K562 (cell line): ENCODE data around the gene MED20. TPM values are rescaled to one million over a fixed set of nuclear protein-coding genes. Genes with fewer than 3 reads are reported as not detected.

Experiments used
- ATAC-seq: fragments of 200-7000 bp; cut with Tn5 transposase; 3 replicates; pipeline ENCODE4 v1.9.1; 2020; ENCODE audit warnings: moderate library complexity
- BruUV-seq: library from RNA; stranded (reverse); fragments of 400-500 nt; replicated peaks from 2 replicates; lab custom pipeline; 2021; lab: Mats Ljungman, UMichigan
- CTCF ChIA-PET: fragments of 300-600 bp; formaldehyde crosslinking; extraction: SDS; loops from one replicate; lab custom pipeline; 2021; ENCODE audit warnings: low intra/inter-chr PET ratio; lab: Yijun Ruan, JAX
- POLR2A ChIA-PET: fragments of 300-600, 350-650 bp; sonication (Branson Sonifier 250); formaldehyde crosslinking; extraction: SDS; loops from one replicate; lab custom pipeline; 2021; ENCODE audit warnings: antibody characterized with exemption, inconsistent platforms; lab: Yijun Ruan, JAX
- DNase-seq, 4 experiments: peaks; one replicate each; pipeline versions ENCODE4 v3.0.0 to v3.0.0-alpha.2; 2011 to 2018; ENCODE audit warnings: low spot score in 3 of 4, mixed read lengths in 3 of 4; ENCODE audit errors: extremely low read depth in 1 of 4
- FAIRE-seq: peaks from 2 replicates; lab custom pipeline; 2011; peaks lifted over from hg19 to GRCh38; lab: Jason Lieb, UNC
- H2AFZ ChIP-seq: 2 replicates; pipeline ENCODE4 v1.6.0; 2011; ENCODE audit warnings: low read depth, low read length, control low read depth, inconsistent platforms
- H3K27ac ChIP-seq: fragments of 200-600 bp; 3 replicates; pipeline ENCODE4 v1.8.0; 2011; ENCODE audit warnings: low read depth, mild to moderate bottlenecking, control low read depth, inconsistent platforms, low read length, moderate library complexity, mixed read lengths; ENCODE audit errors: extremely low read depth
- H3K27me3 ChIP-seq, 2 experiments: fragments of 300-600 bp in 1 of 2; 2 replicates in 1 of 2; 3 replicates in 1 of 2; pipeline versions ENCODE4 v1.6.0 to v1.8.0; 2011; ENCODE audit warnings: inconsistent platforms in 2 of 2, low read length in 2 of 2, mild to moderate bottlenecking in 1 of 2, mixed read lengths in 1 of 2, moderate library complexity in 1 of 2; ENCODE audit not compliant: control insufficient read depth in 2 of 2, insufficient read depth in 2 of 2
- H3K36me3 ChIP-seq: fragments of 300-600 bp; 3 replicates; pipeline ENCODE4 v1.8.0; 2011; ENCODE audit warnings: mild to moderate bottlenecking, low read length, inconsistent platforms; ENCODE audit not compliant: control insufficient read depth, insufficient read depth
- H3K4me1 ChIP-seq, 2 experiments: fragments of 200-600 bp in 1 of 2; replicated peaks in 1 of 2; 2 replicates in 1 of 2; 3 replicates in 1 of 2; pipeline versions ENCODE4 v1.5.1 to v1.8.0; 2011; ENCODE audit warnings: inconsistent platforms in 2 of 2, low read length in 2 of 2, mild to moderate bottlenecking in 1 of 2, mixed read lengths in 1 of 2, moderate library complexity in 1 of 2; ENCODE audit not compliant: control insufficient read depth in 2 of 2, insufficient read depth in 2 of 2
- H3K4me2 ChIP-seq: 2 replicates; pipeline ENCODE4 v1.6.1; 2011; ENCODE audit warnings: low read length, control low read depth, inconsistent platforms, mixed read lengths; ENCODE audit not compliant: insufficient read depth
- H3K4me3 ChIP-seq: fragments of 200-600 bp; sonication (generic), shearing (Covaris generic); 2 replicates; pipeline ENCODE4 v1.5.1; 2016; ENCODE audit warnings: control low read depth, inconsistent platforms
- H3K79me2 ChIP-seq: fragments of 200-600 bp; 3 replicates; pipeline ENCODE4 v1.8.0; 2011; ENCODE audit warnings: low read length, inconsistent platforms; ENCODE audit not compliant: control insufficient read depth, insufficient read depth
- H3K9ac ChIP-seq, 2 experiments: 2 replicates each; pipeline versions ENCODE4 v1.6.0 to v1.6.1; 2011; ENCODE audit warnings: low read depth in 2 of 2, low read length in 2 of 2, control low read depth in 1 of 2, inconsistent platforms in 1 of 2, mild to moderate bottlenecking in 1 of 2, mixed read lengths in 1 of 2; ENCODE audit not compliant: insufficient read depth in 1 of 2
- H3K9me1 ChIP-seq: one replicate; pipeline ENCODE4 v1.6.0; 2011; ENCODE audit warnings: inconsistent platforms, mild to moderate bottlenecking, low read length, moderate library complexity; ENCODE audit not compliant: control insufficient read depth, insufficient read depth
- H3K9me3 ChIP-seq: replicated peaks from 2 replicates; pipeline ENCODE4 v1.5.1; 2011; ENCODE audit warnings: low read depth, low read length, inconsistent platforms; ENCODE audit not compliant: control insufficient read depth, insufficient read depth
- H4K20me1 ChIP-seq: replicated peaks from 2 replicates; pipeline ENCODE4 v1.6.1; 2011; ENCODE audit warnings: low read length, inconsistent platforms, mixed read lengths; ENCODE audit not compliant: control insufficient read depth, insufficient read depth
- ARID1B ChIP-seq: fragments of 450-650 bp; IDR thresholded peaks from 2 replicates; pipeline ENCODE4 v1.6.1; 2016; ENCODE audit warnings: antibody characterized with exemption, mild to moderate bottlenecking, inconsistent platforms
- CBFA2T2 ChIP-seq: fragments of 450-650 bp; conservative IDR thresholded peaks from 2 replicates; pipeline ENCODE4 v1.6.1; 2017; ENCODE audit warnings: mild to moderate bottlenecking
- CBFA2T3 ChIP-seq: fragments of 450-650 bp; IDR thresholded peaks from 2 replicates; pipeline ENCODE4 v1.6.1; 2017
- CBX2 ChIP-seq: fragments of 200-600 bp; sonication (generic); IDR thresholded peaks from one replicate; pipeline ENCODE4 v1.6.1; 2012; ENCODE audit warnings: mild to moderate bottlenecking, low read length, inconsistent platforms; ENCODE audit not compliant: insufficient read depth, poor library complexity, severe bottlenecking
- DPF2 ChIP-seq: fragments of 450-650 bp; IDR thresholded peaks from 2 replicates; pipeline ENCODE4 v1.6.1; 2016
- EP300 ChIP-seq: IDR thresholded peaks from 2 replicates; pipeline ENCODE4 v1.6.1; 2012; ENCODE audit warnings: low read length, improper control_type of control experiment
- MEF2A ChIP-seq: IDR thresholded peaks from 2 replicates; pipeline ENCODE4 v1.6.1; 2011; ENCODE audit warnings: low read depth, mild to moderate bottlenecking, low read length, moderate library complexity; ENCODE audit not compliant: control insufficient read depth
- MEF2D ChIP-seq: conservative IDR thresholded peaks from 2 replicates; pipeline ENCODE4 v1.6.1; 2016; ENCODE audit warnings: low read depth, missing genetic modification characterization, missing compliant biosample characterization
- MTA2 ChIP-seq: fragments of 450-650 bp; IDR thresholded peaks from 2 replicates; pipeline ENCODE4 v1.6.1; 2016; ENCODE audit warnings: low read depth
- NCOR1 ChIP-seq: fragments of 450-650 bp; IDR thresholded peaks from 2 replicates; pipeline ENCODE4 v1.6.1; 2016; ENCODE audit warnings: mild to moderate bottlenecking, moderate library complexity
- POLR2AphosphoS5 ChIP-seq: IDR thresholded peaks from 2 replicates; pipeline ENCODE4 v1.6.1; 2011; ENCODE audit warnings: mild to moderate bottlenecking, low read depth, low read length, moderate library complexity; ENCODE audit not compliant: control insufficient read depth, insufficient read depth
- SMARCA4 ChIP-seq: fragments of 450-650 bp; IDR thresholded peaks from 2 replicates; pipeline ENCODE4 v1.6.1; 2016
- STAT5B ChIP-seq: fragments of 250-450 bp; sonication (Bioruptor Pico); IDR thresholded peaks from 2 replicates; pipeline ENCODE4 v1.8.0; 2021; ENCODE audit warnings: mild to moderate bottlenecking, inconsistent platforms
- TAL1 ChIP-seq: fragments of 450-650 bp; IDR thresholded peaks from 2 replicates; pipeline ENCODE4 v1.6.1; 2016; ENCODE audit warnings: mild to moderate bottlenecking
- TBL1XR1 ChIP-seq, 2 experiments: IDR thresholded peaks; 2 replicates each; pipeline ENCODE4 v1.6.1; 2012; ENCODE audit warnings: improper control_type of control experiment in 2 of 2, low read length in 2 of 2, mild to moderate bottlenecking in 1 of 2
- TCF3 ChIP-seq: sonication (generic); formaldehyde crosslinking; IDR thresholded peaks from 2 replicates; pipeline ENCODE4 v1.4.0; 2020; ENCODE audit warnings: mild to moderate bottlenecking, missing genetic modification reagents
- ZBTB17 ChIP-seq: fragments of 450-650 bp; formaldehyde crosslinking; IDR thresholded peaks from 2 replicates; pipeline ENCODE4 v1.4.0; 2020; ENCODE audit warnings: mild to moderate bottlenecking
- ZKSCAN8 ChIP-seq: fragments of 200-800 bp; sonication (Bioruptor generic); IDR thresholded peaks from 2 replicates; pipeline ENCODE4 v1.6.1; 2016; ENCODE audit warnings: missing genetic modification characterization, missing compliant biosample characterization
- ZNF140 ChIP-seq: fragments of 250-450 bp; sonication (Bioruptor Pico); IDR thresholded peaks from 2 replicates; pipeline ENCODE4 v1.8.0; 2021; ENCODE audit warnings: moderate library complexity, mild to moderate bottlenecking, inconsistent platforms
- ZNF695 ChIP-seq: fragments of 450-650 bp; formaldehyde crosslinking; IDR thresholded peaks from 2 replicates; pipeline ENCODE4 v1.4.0; 2020; ENCODE audit warnings: mild to moderate bottlenecking, moderate library complexity
- ZNF778 ChIP-seq: fragments of 450-650 bp; formaldehyde crosslinking; IDR thresholded peaks from 2 replicates; pipeline ENCODE4 v1.4.0; 2020; ENCODE audit warnings: mild to moderate bottlenecking, moderate library complexity
- WGBS: fragments of 100-300 bp; shearing (Covaris generic); methylation state at CpG from one replicate; pipeline ENCODE4 v1.1.6; 2016; ENCODE audit warnings: low coverage, mixed read lengths; ENCODE audit not compliant: insufficient coverage; ENCODE audit errors: missing lambda C conversion rate; 5-methylcytosine and 5-hydroxymethylcytosine counted together
- in situ Hi-C: fragments of 300-500 bp; cut with MboI; formaldehyde crosslinking; loops from 4 replicates; pipeline ENCODE4 v1.15.0; 2018; ENCODE audit warnings: inconsistent platforms, mixed read lengths
- intact Hi-C: fragments of 100-400 bp; cut with micrococcal nuclease; formaldehyde crosslinking; loops from 2 replicates; pipeline ENCODE4 v1.14.2; 2022
- polyA plus RNA-seq, 8 experiments: library from polyadenylated mRNA; depleted of rRNA in 4 of 8; stranded (reverse) in 5 of 8; unstranded in 3 of 8; fragments of >200 nt; fragmentation: Nextera tagmentation in 2 of 8; fragmentation: Illumina TruSeq in 1 of 8; extraction: Ambion mirVana in 2 of 8; extraction: Trizol in 1 of 8; gene quantifications; 2 replicates each; pipeline versions ENCODE4 v1.2.1 to v1.2.3, GENCODE V29; 2011 to 2014; ENCODE audit warnings: inconsistent platforms in 1 of 8, missing spikeins in 1 of 8
- total RNA-seq, 7 experiments: library from RNA; depleted of rRNA in 6 of 7; stranded (reverse); fragments of >200 nt in 6 of 7; fragmentation: Illumina TruSeq in 2 of 7; extraction: Trizol in 2 of 7; gene quantifications; 2 replicates each; pipeline versions ENCODE4 v1.2.1 to v1.2.3, GENCODE V29; 2011 to 2021; ENCODE audit warnings: low replicate concordance in 1 of 7
- TF ChIP-seq, protein P1 (sequence below): sonication (generic); formaldehyde crosslinking; IDR thresholded peaks from 2 replicates; pipeline ENCODE4 v1.8.0; 2022; ENCODE audit warnings: mild to moderate bottlenecking, missing genetic modification reagents
- TF ChIP-seq, protein P2 (sequence below): sonication (generic); formaldehyde crosslinking; IDR thresholded peaks from 2 replicates; pipeline ENCODE4 v1.8.1; 2023; ENCODE audit warnings: mild to moderate bottlenecking, missing genetic modification reagents

Gene MED20
- total and polyA plus RNA-seq, 9 of the 15 experiments (the other 6 are each of a cell fraction or from before 2014, with no cell fraction given): 27.3 to 80.9 (median 46.0) TPM

DNA sequence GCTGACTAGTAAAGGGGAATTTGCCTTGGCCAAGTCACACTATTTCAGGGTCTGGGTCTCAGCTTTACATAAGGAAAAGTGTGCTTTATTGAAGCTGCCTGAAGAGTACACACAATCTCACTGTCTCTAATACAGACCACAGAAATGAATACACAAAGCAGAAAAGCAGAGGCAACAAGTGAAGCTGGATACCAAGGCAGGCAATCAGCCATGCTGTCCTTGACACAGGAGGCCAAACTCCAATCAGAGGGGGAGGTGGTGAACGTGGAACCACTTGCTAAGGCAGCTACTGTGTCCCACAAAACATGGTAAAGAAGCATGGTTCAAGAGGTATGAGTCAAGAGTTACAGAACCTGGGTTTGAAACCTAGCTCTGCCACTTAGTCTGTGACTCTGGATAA, 42.4 kb upstream of the MED20 start (continued):
- no peak for TF ChIP-seq POLR2AphosphoS5
- no peak for TF ChIP-seq STAT5B (CRISPR knock-in tag)
- no peak for TF ChIP-seq ZNF695 (CRISPR knock-in tag)
- no peak for TF ChIP-seq ZNF140 (CRISPR knock-in tag)
- TF ChIP-seq, all 486 proteins: peak for 2

GRCh38 chr6:41960028-41960427, 39.1 kb upstream of the MED20 start:
- intact Hi-C loops: no loop called here
- peak overlapping the region in 1 of 2 experiments; percentile 9; a peak in 1 of 4 replicates for H3K9ac ChIP-seq
- H3K79me2 ChIP-seq: no peaks in the 10 kb centered on the region; the same call in 2 of the 3 replicates
- no peaks in the 10 kb centered on the region for H4K20me1 ChIP-seq
- TF ChIP-seq MEF2D (tag) (peak; percentile 84), TCF3 (CRISPR knock-in tag) (peak; percentile 76), TBL1XR1 (IDR thresholded peaks at IDR 0.05; ENCODE audit: low read length in 2 of 2) (peak in 1 of 2 experiments; percentile 56; a peak in 1 of 4 replicates), CBX2 (no peak), MEF2A (peak; percentile 92), SMARCA4 (peak; percentile 26; the same call in 1 of the 2 replicates), ZNF778 (CRISPR knock-in tag) (no peak), CBFA2T2 (peak; percentile 62), ZBTB17 (no peak), ARID1B (peak; percentile 75), MTA2 (peak; percentile 43; the same call in 1 of the 2 replicates), DPF2 (0 out of 2 replicates have a peak, but pooled peaks have one; percentile 7), NCOR1 (peak; percentile 67), EP300 (peak; percentile 49; the same call in 1 of the 2 replicates), TAL1 (peak; percentile 62; the same call in 1 of the 2 replicates), ZKSCAN8 (CRISPR knock-in tag) (0 out of 2 replicates have a peak, but pooled peaks have one; percentile 56), CBFA2T3 (peak; percentile 80)
- TF ChIP-seq, protein P1, sequence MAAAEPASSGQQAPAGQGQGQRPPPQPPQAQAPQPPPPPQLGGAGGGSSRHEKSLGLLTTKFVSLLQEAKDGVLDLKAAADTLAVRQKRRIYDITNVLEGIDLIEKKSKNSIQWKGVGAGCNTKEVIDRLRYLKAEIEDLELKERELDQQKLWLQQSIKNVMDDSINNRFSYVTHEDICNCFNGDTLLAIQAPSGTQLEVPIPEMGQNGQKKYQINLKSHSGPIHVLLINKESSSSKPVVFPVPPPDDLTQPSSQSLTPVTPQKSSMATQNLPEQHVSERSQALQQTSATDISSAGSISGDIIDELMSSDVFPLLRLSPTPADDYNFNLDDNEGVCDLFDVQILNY: no peak
- TF ChIP-seq, protein P2, sequence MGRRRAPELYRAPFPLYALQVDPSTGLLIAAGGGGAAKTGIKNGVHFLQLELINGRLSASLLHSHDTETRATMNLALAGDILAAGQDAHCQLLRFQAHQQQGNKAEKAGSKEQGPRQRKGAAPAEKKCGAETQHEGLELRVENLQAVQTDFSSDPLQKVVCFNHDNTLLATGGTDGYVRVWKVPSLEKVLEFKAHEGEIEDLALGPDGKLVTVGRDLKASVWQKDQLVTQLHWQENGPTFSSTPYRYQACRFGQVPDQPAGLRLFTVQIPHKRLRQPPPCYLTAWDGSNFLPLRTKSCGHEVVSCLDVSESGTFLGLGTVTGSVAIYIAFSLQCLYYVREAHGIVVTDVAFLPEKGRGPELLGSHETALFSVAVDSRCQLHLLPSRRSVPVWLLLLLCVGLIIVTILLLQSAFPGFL (CRISPR knock-in tag): no peak
- no TSS peak for BruUV-seq
- no peaks in the 10 kb centered on the region for H3K9me3 ChIP-seq
- 0 out of 2 replicates have a peak overlapping the region, but pooled peaks have one; percentile 61 for H2AFZ ChIP-seq
- no peak for FAIRE-seq
- no peaks in the 10 kb centered on the region for H3K27me3 ChIP-seq
- peak overlapping the region; percentile 51 for H3K4me2 ChIP-seq
- in situ Hi-C loops: no loop called here
- ChIA-PET POLR2A (interaction anchor here (1.2 kb wide), 2 partner anchors 18 to 26 kb away, joined by 3 read pairs; no protein-coding TSS in a partner anchor), CTCF (no interaction called here)
- no peak overlapping the region for H3K4me3 ChIP-seq
- 29% methylated on average over 4 of the region's 4 CpGs for WGBS
- peaks cover 54 to 69% of the 10 kb centered on the region in 2 experiments for H3K4me1 ChIP-seq
- ATAC-seq: no peak
- no peaks in the 10 kb centered on the region for H3K9me1 ChIP-seq
- H3K27ac ChIP-seq: 0 out of 3 replicates have a peak overlapping the region, but pooled peaks have one; percentile 5
- H3K36me3 ChIP-seq: no peaks in the 10 kb centered on the region
- DNase-seq: peak in 1 of 4 experiments; percentile 60
